GM23248 (cell line): ENCODE results near the gene FUS.

Experiments used
- EZH2 ChIP-seq: fragments of 200-600 bp; sonication (generic); IDR thresholded peaks from 2 replicates; pipeline ENCODE4 v1.6.1; 2018; ENCODE audit warnings: antibody characterized with exemption, mild to moderate bottlenecking; ENCODE audit not compliant: insufficient read depth, poor library complexity, severe bottlenecking
- EZH2phosphoT487 ChIP-seq: fragments of 200-600 bp; sonication (generic); IDR thresholded peaks from 2 replicates; pipeline ENCODE4 v1.6.1; 2018; ENCODE audit warnings: antibody characterized with exemption, moderate library complexity, mild to moderate bottlenecking, low read depth; ENCODE audit not compliant: insufficient read depth

GRCh38 chr16:31219154-31219741 lies 39.3 kb downstream of the FUS start:
- TF ChIP-seq EZH2phosphoT487 (no peak), EZH2 (no peak)
